NCI-H1694 (cell line): Measurements from ENCODE around the gene FZD4.
"Not testable (repeated sequence)": the region's sequence is repeated elsewhere in the genome, so short reads cannot be mapped to it uniquely, and the experiment has no call there.

Experiments used
- DNase-seq: peaks from one replicate; lab custom pipeline; 2025; lab: John Stamatoyannopoulos, UW

Gene FZD4

GRCh38 chr11:86977441-86978050 is 22.4 kb upstream of the FZD4 start:
- no peak for DNase-seq

GRCh38 chr11:86972734-86973133 is 17.5 kb upstream of the FZD4 start:
- DNase-seq, result no peak

GRCh38 chr11:86969258-86969657 is 14.1 kb upstream of the FZD4 start:
- DNase-seq, result no peak

- DNase-seq, result not testable (repeated sequence)
These were observed 12.4 kb upstream of the FZD4 start for GRCh38 chr11:86967601-86968000.

- DNase-seq, result no peak
These were observed 2.9 kb upstream of the FZD4 start for GRCh38 chr11:86957976-86958646.

GRCh38 chr11:86956905-86957195 is 1.7 kb upstream of the FZD4 start:
- no peak for DNase-seq

GRCh38 chr11:86955111-86955360 is 159 bp downstream of the FZD4 start:
- DNase-seq, result no peak

GRCh38 chr11:86954269-86955110 is 705 bp downstream of the FZD4 start:
- no peak for DNase-seq

- DNase-seq, result no peak
These were observed 2.8 kb downstream of the FZD4 start for GRCh38 chr11:86952221-86952875.

- DNase-seq, result no peak
These were observed 3.5 kb downstream of the FZD4 start for GRCh38 chr11:86951706-86952105.

GRCh38 chr11:86950661-86950995 is 4.6 kb downstream of the FZD4 start:
- DNase-seq, result no peak

GRCh38 chr11:86949995-86950660 is 5.1 kb downstream of the FZD4 start:
- DNase-seq, result no peak

- DNase-seq, result no peak
These were observed 6.5 kb downstream of the FZD4 start for GRCh38 chr11:86948733-86949132.

GRCh38 chr11:86947541-86947940 is 7.7 kb downstream of the FZD4 start:
- DNase-seq, result no peak

- not testable (repeated sequence) for DNase-seq
These were observed 11.7 kb downstream of the FZD4 start for GRCh38 chr11:86943505-86943904.

- no peak for DNase-seq
These were observed 13.2 kb downstream of the FZD4 start for GRCh38 chr11:86941871-86942599.

GRCh38 chr11:86941077-86941870 is 13.9 kb downstream of the FZD4 start:
- no peak for DNase-seq

GRCh38 chr11:86940122-86940777 is 14.9 kb downstream of the FZD4 start:
- no peak for DNase-seq

GRCh38 chr11:86938900-86939880 is 16.0 kb downstream of the FZD4 start:
- peak; percentile 23 for DNase-seq
